NCI-H1694 (cell line): ENCODE results near the gene DNAJC5G.
"Not testable (repeated sequence)": the region's sequence is repeated elsewhere in the genome, so short reads cannot be mapped to it uniquely, and the experiment has no call there.

Source experiments
- DNase-seq: peaks from one replicate; lab custom pipeline; 2025; lab: John Stamatoyannopoulos, UW

The DNAJC5G gene

DNA sequence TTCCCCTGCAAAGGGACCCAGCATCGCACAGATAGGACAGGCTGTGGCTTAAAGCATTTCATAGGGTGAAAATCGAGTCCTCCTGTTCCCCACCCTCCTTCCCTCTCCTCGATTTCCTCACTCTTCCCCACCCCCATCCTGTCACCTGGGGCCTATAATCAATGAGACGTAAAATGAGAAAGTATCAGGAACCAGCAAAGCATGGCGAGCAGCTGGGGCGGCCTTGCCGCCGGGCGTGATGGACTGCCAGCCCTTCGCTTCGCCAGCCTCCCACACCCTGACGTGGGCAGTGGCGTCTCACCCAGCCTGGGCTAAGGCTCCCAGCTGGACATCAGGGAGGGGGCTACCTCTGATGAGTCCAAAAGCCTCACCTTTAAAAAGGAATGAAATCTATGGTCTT is 23.5 kb upstream of the DNAJC5G start:
- DNase-seq: no peak

DNA sequence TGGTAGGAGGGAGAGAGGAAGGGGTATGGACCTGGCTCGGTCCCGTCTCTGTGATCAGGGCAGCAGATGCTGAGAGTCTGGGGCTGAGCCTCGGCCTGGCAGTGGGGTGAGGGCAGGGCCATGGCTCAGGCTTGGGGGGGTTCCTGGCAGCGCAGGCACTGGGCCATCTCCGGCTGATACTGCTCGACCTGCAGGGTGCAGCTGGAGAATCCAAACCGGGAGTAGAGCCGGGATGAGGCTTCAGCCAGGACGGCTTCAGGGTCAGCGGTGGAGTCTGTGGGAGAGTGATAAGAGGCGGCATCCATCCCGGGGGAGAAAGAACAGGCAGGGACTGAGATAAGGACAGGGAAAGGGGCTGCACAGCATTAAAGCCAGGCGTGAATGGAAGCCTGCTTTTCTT is 20.0 kb upstream of the DNAJC5G start:
- DNase-seq: no peak

- DNase-seq: no peak
Measured at GRCh38 chr2:27255660-27256059, 19.6 kb upstream of the DNAJC5G start.

- no peak for DNase-seq
Measured at GRCh38 chr2:27256855-27257454, 18.3 kb upstream of the DNAJC5G start.

DNA sequence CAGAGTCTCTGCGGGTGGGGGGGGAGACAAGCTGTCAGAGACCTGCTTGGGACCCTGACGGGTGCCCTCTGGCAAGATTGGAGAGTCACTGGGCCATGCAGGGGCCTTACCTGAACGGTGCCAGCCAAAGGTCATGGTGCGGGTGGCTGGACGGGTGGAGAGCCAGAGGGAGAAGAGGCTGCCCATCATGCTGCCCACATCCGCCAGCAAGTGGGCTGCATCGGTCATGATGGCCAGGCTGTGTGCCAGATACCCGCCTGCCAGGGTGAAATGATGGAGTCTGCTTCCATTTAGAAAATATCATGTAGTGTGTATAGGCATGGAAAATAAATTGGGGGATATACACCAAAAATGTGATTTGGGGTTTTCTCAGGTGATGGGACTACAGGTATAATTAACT is 17.2 kb upstream of the DNAJC5G start:
- DNase-seq: no peak

DNA sequence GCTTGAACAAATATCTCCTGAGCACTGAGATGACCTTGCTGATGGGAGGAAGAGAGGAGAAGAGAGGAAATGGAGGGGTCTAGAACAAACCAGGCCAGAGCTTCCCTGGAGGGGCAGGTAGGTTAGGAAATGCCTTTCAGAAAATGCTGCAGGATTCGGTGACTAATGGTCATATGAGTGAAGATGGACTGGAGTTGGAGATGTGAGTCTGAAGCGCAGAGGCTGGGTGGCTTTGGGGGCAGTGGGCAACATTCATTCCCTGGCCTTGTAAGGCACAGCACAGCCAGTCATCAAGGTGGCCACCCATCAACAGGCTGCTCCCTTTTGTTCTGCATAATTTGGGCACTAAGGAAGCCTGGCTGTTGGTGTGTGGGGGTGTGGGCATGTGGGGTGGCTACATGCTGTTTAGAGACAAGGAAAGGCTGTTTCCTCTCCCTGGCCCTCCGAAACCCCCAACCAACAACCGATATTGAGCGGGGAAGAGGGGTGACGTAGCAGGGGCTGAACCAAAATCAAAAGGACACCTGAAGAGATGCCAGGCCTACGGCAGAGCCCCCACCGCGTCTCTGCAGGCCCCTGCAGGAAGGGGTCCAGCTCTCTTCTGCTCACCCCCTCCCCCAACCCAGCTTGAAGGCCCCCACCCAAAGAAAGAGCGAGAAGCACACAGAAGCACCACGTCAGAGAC is 13.8 kb upstream of the DNAJC5G start:
- no peak for DNase-seq

GRCh38 chr2:27261926-27262298 is 13.3 kb upstream of the DNAJC5G start:
- no peak for DNase-seq

GRCh38 chr2:27262379-27263286 is 12.6 kb upstream of the DNAJC5G start, which contains the start of gene SLC30A3:
Gene SLC30A3 (minus strand): TSS chr2:27263047. CDS start chr2:27262906, 141 bp downstream.
- peak; percentile 10 for DNase-seq

- no peak for DNase-seq
Measured at GRCh38 chr2:27263287-27264252, 11.7 kb upstream of the DNAJC5G start.

- DNase-seq: no peak
Measured at GRCh38 chr2:27264253-27264752, 10.9 kb upstream of the DNAJC5G start.

- peak; percentile 52 for DNase-seq
Measured at GRCh38 chr2:27264753-27265535, 10.3 kb upstream of the DNAJC5G start.

DNA sequence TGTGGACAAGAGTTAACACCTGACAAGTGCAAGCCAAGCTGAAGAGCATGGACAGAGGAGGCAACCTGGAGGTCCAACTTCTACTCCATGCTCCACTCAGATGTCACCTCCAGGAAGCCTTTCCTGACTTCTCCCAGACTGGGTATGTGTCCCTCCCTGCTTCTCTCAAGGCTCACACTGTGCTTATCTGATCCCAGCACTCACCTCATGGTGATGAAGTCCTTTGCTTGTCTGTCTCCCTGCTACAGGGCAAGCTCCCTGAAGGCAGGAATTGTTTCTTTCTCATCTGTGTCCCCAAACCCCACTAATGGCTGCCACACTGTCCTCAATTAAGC is 9.7 kb upstream of the DNAJC5G start:
- no peak for DNase-seq

GRCh38 chr2:27268296-27268695 is 6.9 kb upstream of the DNAJC5G start:
- DNase-seq: not testable (repeated sequence)

DNA sequence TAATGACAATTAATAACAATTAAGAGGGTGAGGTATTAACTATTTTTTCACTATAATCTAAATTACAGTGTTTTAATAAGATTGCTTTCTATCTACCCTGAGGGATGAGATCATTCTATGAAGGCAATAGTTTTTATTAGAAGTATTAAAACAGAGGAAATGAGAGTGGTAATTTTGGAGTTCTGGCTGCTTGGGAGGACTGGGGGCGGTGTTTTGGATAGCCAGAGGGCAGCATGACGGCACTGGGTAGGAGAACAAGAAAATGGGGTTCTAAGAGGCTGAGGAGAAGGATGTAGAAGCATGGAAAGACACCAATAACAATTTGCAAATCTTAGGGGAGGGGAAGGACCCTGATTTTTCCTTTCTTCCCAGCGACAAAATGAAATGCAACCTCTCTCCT is 5.1 kb upstream of the DNAJC5G start:
- no peak for DNase-seq

- DNase-seq: no peak
Measured at GRCh38 chr2:27270670-27271069, 4.6 kb upstream of the DNAJC5G start.

GRCh38 chr2:27271631-27272340 is 3.4 kb upstream of the DNAJC5G start:
- no peak for DNase-seq

DNA sequence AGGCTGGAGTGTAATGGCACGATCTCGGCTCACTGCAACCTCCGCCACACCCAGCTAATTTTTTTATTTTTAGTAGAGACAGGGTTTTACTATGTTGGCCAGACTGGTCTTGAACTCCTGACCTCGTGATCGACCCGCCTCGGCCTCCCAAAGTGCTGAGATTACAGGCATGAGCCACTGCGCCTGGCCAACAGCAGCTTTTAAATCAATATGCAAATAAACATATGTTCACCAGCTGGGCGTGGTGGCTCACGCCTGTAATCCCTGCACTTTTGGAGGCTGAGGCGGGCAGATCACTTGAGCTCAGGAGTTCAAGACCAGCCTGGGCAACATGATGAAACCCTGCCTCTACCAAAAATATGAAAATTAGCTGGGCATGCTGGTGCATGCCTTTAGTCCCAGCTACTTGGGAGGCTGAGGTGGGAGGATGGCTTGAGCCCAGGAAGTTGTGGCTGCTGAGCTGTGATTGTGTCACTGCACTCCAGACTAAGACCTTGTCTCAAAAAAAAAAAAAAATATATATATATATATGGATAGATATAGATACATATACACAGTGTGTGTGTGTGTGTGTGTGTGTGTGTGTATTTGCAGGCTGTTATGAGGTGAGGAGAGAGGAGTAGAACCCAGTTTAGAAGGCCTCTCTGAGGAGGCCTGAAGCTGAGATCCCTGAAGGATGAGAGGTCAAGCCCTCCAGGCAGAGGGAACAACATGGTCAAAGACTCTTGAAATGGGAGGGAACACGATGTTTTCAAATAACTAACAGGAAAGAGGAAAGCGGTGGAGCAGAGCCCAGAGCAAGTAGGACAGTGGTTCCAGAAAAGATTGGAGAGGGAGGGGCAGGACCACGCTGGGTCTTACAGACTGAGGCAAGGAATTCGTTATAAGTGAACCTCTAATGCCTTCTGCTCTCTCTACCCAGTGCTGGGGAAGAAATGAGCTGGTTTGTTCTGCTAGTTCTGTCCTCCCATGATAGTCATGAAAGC is 2.4 kb upstream of the DNAJC5G start:
- DNase-seq: not testable (repeated sequence)

GRCh38 chr2:27278010-27278409 is 2.8 kb downstream of the DNAJC5G start:
- DNase-seq: no peak

DNA sequence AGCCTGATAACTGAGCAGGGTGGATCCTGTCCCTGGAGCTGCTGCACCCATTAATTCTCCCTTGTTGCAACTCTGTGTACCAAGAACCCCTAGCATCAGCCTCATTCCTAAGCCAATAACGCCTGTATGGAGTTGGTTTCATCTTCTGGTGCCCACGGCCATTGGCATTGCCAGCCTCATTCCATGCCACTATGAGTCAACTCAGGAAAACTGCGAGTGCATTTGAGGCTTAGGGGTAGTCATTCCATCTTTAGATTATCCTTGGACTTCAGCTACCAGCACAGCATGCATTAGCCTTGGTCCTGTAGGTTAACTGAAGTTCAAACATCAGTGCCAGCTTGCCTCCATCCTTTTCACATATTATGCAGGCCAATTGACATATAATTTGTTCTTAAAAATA is 5.6 kb downstream of the DNAJC5G start:
- DNase-seq: no peak
